GM12864 (cell line): ENCODE results near the gene CPA3.

Experiments used
- DNase-seq: peaks from one replicate; pipeline ENCODE4 v3.0.0-alpha.2; 2011; ENCODE audit warnings: low read depth
- H3K4me3 ChIP-seq: 2 replicates; pipeline ENCODE4 v1.5.1; 2011; ENCODE audit warnings: mild to moderate bottlenecking, low read depth, low read length, control low read depth
- TF ChIP-seq, protein P1 (sequence below): IDR thresholded peaks from 2 replicates; pipeline ENCODE4 v1.5.1; 2011; ENCODE audit warnings: low read depth, mild to moderate bottlenecking, moderate library complexity, low read length, control low read depth, inconsistent platforms; ENCODE audit errors: missing control alignments

CPA3 gene

DNA sequence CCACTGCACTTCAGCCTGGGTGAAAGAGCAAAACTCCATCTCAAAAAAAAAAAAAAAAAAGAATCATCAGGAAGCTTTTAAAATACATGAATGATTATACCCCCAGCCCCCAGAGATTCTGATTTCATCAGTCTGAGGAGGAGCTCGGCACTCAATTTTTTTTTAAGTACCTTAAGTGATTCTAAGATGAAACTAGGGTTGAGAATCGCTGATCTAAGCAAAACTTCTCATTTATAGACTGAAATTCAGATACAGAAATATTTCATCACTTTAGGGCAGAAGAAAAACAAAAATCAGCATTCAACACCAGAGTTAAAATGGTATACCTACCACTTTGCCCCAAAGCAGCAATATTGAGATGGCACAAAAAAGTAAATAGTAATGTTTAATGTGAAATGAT lies 24.7 kb downstream of the CPA3 start:
- no peak overlapping the region for H3K4me3 ChIP-seq
- TF ChIP-seq, protein P1, sequence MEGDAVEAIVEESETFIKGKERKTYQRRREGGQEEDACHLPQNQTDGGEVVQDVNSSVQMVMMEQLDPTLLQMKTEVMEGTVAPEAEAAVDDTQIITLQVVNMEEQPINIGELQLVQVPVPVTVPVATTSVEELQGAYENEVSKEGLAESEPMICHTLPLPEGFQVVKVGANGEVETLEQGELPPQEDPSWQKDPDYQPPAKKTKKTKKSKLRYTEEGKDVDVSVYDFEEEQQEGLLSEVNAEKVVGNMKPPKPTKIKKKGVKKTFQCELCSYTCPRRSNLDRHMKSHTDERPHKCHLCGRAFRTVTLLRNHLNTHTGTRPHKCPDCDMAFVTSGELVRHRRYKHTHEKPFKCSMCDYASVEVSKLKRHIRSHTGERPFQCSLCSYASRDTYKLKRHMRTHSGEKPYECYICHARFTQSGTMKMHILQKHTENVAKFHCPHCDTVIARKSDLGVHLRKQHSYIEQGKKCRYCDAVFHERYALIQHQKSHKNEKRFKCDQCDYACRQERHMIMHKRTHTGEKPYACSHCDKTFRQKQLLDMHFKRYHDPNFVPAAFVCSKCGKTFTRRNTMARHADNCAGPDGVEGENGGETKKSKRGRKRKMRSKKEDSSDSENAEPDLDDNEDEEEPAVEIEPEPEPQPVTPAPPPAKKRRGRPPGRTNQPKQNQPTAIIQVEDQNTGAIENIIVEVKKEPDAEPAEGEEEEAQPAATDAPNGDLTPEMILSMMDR = no peak
- DNase-seq = no peak

DNA sequence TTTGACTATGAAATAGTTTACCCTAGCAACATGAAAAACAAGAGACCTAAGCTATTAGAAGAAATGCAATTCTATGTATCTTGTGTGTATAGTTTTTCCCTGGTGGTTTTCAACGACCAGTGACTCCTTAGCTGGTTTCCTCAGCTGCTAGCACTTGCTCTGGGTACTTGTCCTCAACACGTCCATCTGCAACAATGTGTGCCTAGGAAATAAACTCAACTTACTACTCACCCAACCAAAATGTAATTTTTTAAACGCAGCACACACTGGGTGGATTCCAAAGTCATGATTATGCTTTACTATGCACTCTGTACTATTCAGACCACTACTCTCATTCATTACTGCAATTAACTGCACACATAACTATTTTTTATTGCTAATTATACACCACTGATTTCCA lies 31.0 kb downstream of the CPA3 start:
- H3K4me3 ChIP-seq = no peak overlapping the region
- TF ChIP-seq, protein P1 = no peak
- DNase-seq = no peak

DNA sequence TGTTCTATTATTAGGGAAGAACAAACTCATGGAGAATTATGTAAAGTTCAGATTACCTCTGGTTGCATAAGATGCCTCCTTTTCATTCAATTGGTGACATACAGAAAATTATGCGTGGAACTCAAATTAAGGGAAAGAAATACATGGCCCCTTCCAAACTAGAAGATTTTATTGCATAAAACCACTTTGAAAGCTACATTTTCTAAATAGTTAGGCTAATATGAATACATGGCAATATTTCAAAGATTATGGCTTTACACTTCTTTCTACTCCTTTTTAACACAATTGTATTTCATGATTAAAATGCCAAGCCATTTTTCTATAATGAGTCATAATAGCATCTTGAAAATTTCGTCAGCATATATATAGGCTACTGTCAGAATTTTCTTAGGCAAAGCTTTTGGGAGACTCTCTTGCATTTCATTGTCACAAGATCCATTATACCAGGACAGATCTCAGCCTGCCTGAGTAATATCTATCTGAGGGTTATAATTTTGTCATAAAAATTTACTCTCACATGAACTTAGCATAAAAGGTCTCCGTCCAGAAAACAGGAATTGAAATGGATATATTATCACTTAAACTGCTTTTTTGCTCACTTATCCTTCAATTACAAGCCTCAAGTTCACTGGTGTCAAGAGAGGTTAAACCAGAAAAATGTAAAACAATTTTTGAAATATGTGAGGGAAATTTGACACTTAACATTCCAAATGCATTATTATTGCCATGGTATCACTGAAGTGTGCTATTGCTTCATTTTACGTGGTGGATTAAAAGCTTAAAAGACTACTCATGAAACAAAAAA lies 37.1 kb downstream of the CPA3 start:
- no peak overlapping the region for H3K4me3 ChIP-seq
- no peak for DNase-seq
- TF ChIP-seq, protein P1 = no peak

DNA sequence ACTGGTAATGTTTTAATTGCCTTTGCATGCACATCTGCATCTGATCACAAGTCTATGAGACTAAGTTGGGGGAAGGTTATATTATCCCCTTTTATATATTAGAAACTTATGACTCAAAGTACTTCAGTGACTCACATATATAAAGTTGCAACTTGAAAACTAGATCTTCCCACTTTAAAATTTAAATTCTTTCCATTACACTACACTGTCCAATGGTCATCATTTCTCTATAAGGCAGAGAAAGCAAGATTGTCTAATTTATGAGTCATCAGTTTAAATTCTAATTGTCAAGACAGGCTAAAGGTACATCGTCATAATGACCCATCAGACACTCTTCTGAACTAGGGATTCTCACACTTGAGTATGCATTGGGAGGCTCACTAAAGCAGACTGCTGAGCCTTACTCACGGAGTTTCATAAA lies 37.9 kb downstream of the CPA3 start:
- H3K4me3 ChIP-seq = no peak overlapping the region
- DNase-seq = no peak
- TF ChIP-seq, protein P1 = no peak

DNA sequence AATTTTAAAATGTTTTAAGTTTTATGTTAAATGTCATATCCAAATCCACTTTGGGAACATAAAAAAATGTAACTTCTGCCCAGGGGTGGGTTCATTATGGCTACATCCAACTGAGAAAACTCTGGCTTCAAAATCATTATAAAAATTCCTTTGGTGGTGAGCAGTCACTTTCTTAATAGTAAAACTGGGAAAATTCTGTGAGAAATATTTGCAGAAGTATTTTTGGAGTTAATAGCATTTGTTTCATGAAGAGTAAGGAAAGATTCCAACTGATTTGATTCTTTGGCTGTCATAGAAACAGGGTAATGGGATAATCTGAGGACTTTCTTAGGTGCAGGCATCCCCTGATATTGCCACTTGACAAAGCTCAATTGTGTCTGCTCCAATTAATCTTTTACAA lies 38.8 kb downstream of the CPA3 start:
- no peak for DNase-seq
- TF ChIP-seq, protein P1 = no peak
- H3K4me3 ChIP-seq = no peak overlapping the region

DNA sequence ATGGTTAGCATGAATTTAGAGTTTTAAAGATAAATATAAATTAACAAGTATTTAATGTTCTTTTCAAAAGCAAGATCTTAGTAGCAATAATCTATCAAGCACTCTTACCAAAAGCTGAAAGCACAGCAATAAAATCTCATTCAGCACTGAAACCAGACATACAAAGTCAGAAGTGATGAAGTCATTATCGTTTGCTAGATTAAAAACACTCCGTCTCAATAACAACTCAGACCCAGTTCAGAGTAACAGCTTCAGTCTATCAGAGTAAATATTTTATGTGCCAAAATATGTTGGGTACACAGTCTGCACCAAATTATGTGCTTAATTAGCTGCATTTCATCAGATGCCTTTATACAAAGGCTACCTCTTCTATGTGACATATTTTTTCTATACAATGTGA lies 41.6 kb downstream of the CPA3 start:
- no peak overlapping the region for H3K4me3 ChIP-seq
- no peak for DNase-seq
- TF ChIP-seq, protein P1 = no peak

DNA sequence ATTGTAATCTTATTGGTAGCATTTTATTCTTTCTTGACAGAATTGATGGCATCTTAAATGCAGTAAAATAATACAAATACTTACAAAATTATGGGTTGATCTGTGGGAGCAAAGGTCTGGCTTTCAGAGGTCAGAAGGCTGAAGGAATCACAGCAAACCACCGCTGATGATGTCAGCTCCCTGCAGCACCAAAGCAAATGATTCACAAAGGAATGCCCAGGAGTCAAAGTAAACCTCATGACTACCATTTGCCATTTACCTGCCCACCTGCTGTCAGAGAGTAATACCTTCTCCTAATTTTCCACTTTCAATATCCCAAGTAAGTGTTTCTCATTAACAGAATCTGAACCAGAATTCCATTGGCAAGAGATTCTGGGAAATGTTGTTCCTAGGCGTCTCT lies 46.1 kb downstream of the CPA3 start:
- TF ChIP-seq, protein P1 = no peak
- no peak overlapping the region for H3K4me3 ChIP-seq
- DNase-seq = no peak
